Keratinocyte (primary cell): ENCODE measurements around the gene NEURL1. TPM values are rescaled to one million over a fixed set of nuclear protein-coding genes. Genes with fewer than 3 reads are reported as not detected.
A peak's percentile ranks its signal among the peaks of the same experiment; 100 is the strongest.

Source experiments
- DNase-seq: peaks from one replicate; pipeline ENCODE4 v3.0.0-alpha.2; 2011; ENCODE audit warnings: low read depth, missing footprints, low spot score
- FAIRE-seq: peaks from 2 replicates; lab custom pipeline; 2011; peaks lifted over from hg19 to GRCh38; lab: Jason Lieb, UNC
- H2AFZ ChIP-seq: 2 replicates; pipeline ENCODE4 v1.6.0; 2012; ENCODE audit warnings: low read length, control low read depth, inconsistent platforms; ENCODE audit not compliant: control insufficient read depth
- H3K27ac ChIP-seq: 2 replicates; pipeline ENCODE4 v1.5.1; 2011; ENCODE audit warnings: low read length; ENCODE audit not compliant: control insufficient read depth, insufficient read depth
- H3K27me3 ChIP-seq: 3 replicates; pipeline ENCODE4 v1.6.0; 2011; ENCODE audit warnings: low read length; ENCODE audit not compliant: control insufficient read depth, insufficient read depth; ENCODE audit errors: extremely low read depth
- H3K36me3 ChIP-seq, 2 experiments: 2 replicates in 1 of 2; 3 replicates in 1 of 2; pipeline ENCODE4 v1.5.1; 2011; ENCODE audit warnings: low read length in 2 of 2, mild to moderate bottlenecking in 1 of 2; ENCODE audit not compliant: control insufficient read depth in 2 of 2, insufficient read depth in 2 of 2; ENCODE audit errors: extremely low read depth in 1 of 2
- H3K4me1 ChIP-seq: 3 replicates; pipeline ENCODE4 v1.5.1; 2011; ENCODE audit warnings: low read length; ENCODE audit not compliant: control insufficient read depth, insufficient read depth; ENCODE audit errors: extremely low read depth
- H3K4me2 ChIP-seq: 3 replicates; pipeline ENCODE4 v1.6.0; 2011; ENCODE audit warnings: low read depth, low read length; ENCODE audit not compliant: control insufficient read depth, insufficient read depth; ENCODE audit errors: extremely low read depth
- H3K4me3 ChIP-seq, 3 experiments: fragments of 200-600 bp in 1 of 3; sonication (generic) in 1 of 3; 2 replicates in 2 of 3; 3 replicates in 1 of 3; pipeline ENCODE4 v1.5.1; 2011 to 2016; ENCODE audit warnings: low read length in 3 of 3, mild to moderate bottlenecking in 3 of 3, control low read depth in 2 of 3, inconsistent platforms in 1 of 3, low read depth in 1 of 3, mixed read lengths in 1 of 3, mixed run types in 1 of 3, moderate library complexity in 1 of 3; ENCODE audit not compliant: control insufficient read depth in 2 of 3, insufficient read depth in 2 of 3; ENCODE audit errors: extremely low read depth in 1 of 3
- H3K79me2 ChIP-seq: 2 replicates; pipeline ENCODE4 v1.6.0; 2012; ENCODE audit warnings: low read length; ENCODE audit not compliant: control insufficient read depth, insufficient read depth
- H3K9ac ChIP-seq: 3 replicates; pipeline ENCODE4 v1.6.0; 2011; ENCODE audit warnings: low read length; ENCODE audit not compliant: control insufficient read depth, insufficient read depth; ENCODE audit errors: extremely low read depth
- H3K9me1 ChIP-seq: 3 replicates; pipeline ENCODE4 v1.6.0; 2011; ENCODE audit warnings: low read length; ENCODE audit not compliant: control insufficient read depth, insufficient read depth; ENCODE audit errors: extremely low read depth
- H3K9me3 ChIP-seq: 2 replicates; pipeline ENCODE4 v1.5.1; 2012; ENCODE audit warnings: low read depth, low read length; ENCODE audit not compliant: control insufficient read depth
- H4K20me1 ChIP-seq: 3 replicates; pipeline ENCODE4 v1.6.0; 2011; ENCODE audit warnings: low read length; ENCODE audit not compliant: control insufficient read depth, insufficient read depth; ENCODE audit errors: extremely low read depth
- CTCF ChIP-seq, 3 experiments: IDR thresholded peaks in 1 of 3; conservative IDR thresholded peaks in 1 of 3; optimal IDR thresholded peaks in 1 of 3; 2 replicates in 2 of 3; 3 replicates in 1 of 3; pipeline versions ENCODE3 to v1.5.1; 2011; ENCODE audit warnings: low read length in 3 of 3, mild to moderate bottlenecking in 3 of 3, moderate library complexity in 2 of 3, control low read depth in 1 of 3, inconsistent platforms in 1 of 3; ENCODE audit not compliant: insufficient read depth in 2 of 3; ENCODE audit errors: extremely low read depth in 1 of 3
- EZH2 ChIP-seq: IDR thresholded peaks from one replicate; pipeline ENCODE4 v1.6.1; 2012; ENCODE audit warnings: inconsistent platforms, mild to moderate bottlenecking, low read length, moderate library complexity
- dilution Hi-C: fragments of 300-500 bp; cut with MboI; formaldehyde crosslinking; loops from one replicate; pipeline ENCODE4 v1.7.0; 2020; ENCODE audit warnings: low sequenced_read_pairs; ENCODE audit not compliant: extremely low pct_ligation_motif_present
- polyA plus RNA-seq, 5 experiments: library from polyadenylated mRNA; depleted of rRNA in 3 of 5; stranded (reverse) in 3 of 5; stranded (forward) in 1 of 5; unstranded in 1 of 5; fragments of >200 nt; gene quantifications; 1 replicate in 1 of 5; 2 replicates in 3 of 5; 3 replicates in 1 of 5; pipeline versions ENCODE4 v1.2.1 to v1.2.3, GENCODE V29; 2011 to 2012; ENCODE audit warnings: missing spikeins in 2 of 5, low read depth in 1 of 5, low replicate concordance in 1 of 5

Gene NEURL1
- polyA plus RNA-seq, 1 donor (not counting 4 experiments of a cell fraction or from before 2014, with no cell fraction given): 0.03 TPM

DNA sequence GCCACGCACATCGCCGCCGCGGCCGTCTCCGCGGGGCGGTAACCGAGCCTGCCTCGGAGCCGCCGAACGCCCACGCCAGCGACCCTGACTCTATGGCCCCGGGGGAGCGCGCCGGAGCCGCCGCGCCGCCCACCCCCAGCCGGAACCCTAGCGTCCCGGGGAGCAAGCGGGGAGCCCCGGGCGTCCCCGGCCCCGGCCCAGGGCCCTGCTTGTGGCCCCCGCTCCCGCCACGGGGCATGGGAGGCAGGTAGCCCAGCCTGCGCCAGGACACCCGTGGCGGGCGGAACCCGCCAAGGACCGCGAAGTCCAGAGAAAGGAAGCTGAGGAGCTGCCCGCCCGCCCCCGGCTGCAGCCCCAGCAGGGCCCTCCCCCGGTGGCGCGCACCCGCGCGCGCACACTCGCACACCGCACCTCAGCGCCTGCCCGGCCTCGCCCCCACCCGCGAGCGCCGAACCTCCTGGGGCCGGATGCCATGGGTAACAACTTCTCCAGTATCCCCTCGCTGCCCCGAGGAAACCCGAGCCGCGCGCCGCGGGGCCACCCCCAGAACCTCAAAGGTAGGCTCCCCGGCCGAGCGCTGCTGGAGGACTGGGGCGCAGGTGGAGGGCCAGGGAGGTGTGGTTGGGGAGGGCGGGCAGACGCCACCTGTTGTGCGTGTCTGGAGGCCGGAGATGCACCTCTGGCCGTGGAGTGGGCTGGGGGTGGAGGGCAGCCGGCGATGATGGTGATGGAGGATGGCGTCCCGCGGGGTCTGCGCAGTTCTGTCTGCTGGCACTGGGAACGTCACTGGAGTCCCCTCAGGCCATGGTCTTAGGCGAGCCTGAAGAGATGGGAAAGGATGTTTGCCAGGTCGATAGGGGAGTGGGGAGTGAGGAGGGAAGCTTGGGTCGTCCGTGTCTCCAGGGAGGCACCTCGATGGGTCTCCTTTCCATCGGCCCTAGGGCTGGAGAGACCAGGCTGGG is 692 bp downstream of the NEURL1 start:
- Histone ChIP-seq H3K4me1 (peaks cover 29% of the 10 kb centered on the region), H3K27me3 (peaks cover 35% of the 10 kb centered on the region), H3K36me3 (no peaks in the 10 kb centered on the region), H3K9ac (no peak overlapping the region), H3K27ac (no peak overlapping the region), H3K4me3 (peak overlapping the region; percentile 31 to 63 (median 47)), H3K9me1 (peaks cover 6% of the 10 kb centered on the region), H4K20me1 (no peaks in the 10 kb centered on the region), H3K4me2 (peak overlapping the region; percentile 50), H3K79me2 (no peaks in the 10 kb centered on the region), H3K9me3 (no peaks in the 10 kb centered on the region), H2AFZ (peak overlapping the region; percentile 43)
- TF ChIP-seq CTCF (optimal IDR thresholded peaks at IDR 0.05 in 1 of 3, IDR thresholded peaks at IDR 0.05 in 1 of 3, conservative IDR thresholded peaks at IDR 0.05 in 1 of 3; ENCODE audit: extremely low read depth in 1 of 3, insufficient read depth in 2 of 3, low read length in 3 of 3) (no peak), EZH2 (peak; percentile 68)
- FAIRE-seq: no peak
- DNase-seq: no peak
- dilution Hi-C loops: no loop called here

- dilution Hi-C loops: no loop called here
- H3K4me2 ChIP-seq: no peak overlapping the region
- no peaks in the 10 kb centered on the region for H4K20me1 ChIP-seq
- peaks cover 28% of the 10 kb centered on the region for H3K4me1 ChIP-seq
- H3K36me3 ChIP-seq: no peaks in the 10 kb centered on the region
- H3K9me1 ChIP-seq: peaks cover 6% of the 10 kb centered on the region
- no peak overlapping the region for H2AFZ ChIP-seq
- H3K27me3 ChIP-seq: peaks cover 44% of the 10 kb centered on the region
- FAIRE-seq (no peak), DNase-seq (no peak)
- no peak overlapping the region for H3K27ac ChIP-seq
- TF ChIP-seq EZH2 (no peak), CTCF (optimal IDR thresholded peaks at IDR 0.05 in 1 of 3, IDR thresholded peaks at IDR 0.05 in 1 of 3, conservative IDR thresholded peaks at IDR 0.05 in 1 of 3; ENCODE audit: extremely low read depth in 1 of 3, insufficient read depth in 2 of 3, low read length in 3 of 3) (no peak)
- no peak overlapping the region for H3K9ac ChIP-seq
- H3K79me2 ChIP-seq: no peaks in the 10 kb centered on the region
- no peak overlapping the region for H3K4me3 ChIP-seq
- H3K9me3 ChIP-seq: no peaks in the 10 kb centered on the region
These were observed 1.8 kb downstream of the NEURL1 start for GRCh38 chr10:103495321-103495720.
